ENCODE results near the gene PTGFRN.

Gene PTGFRN

GRCh38 chr1:116982319-116983004 lies 72.7 kb downstream of the PTGFRN start:
- no peak for DNase-seq

- no peak for DNase-seq
Observed at GRCh38 chr1:116983112-116983511, 73.4 kb downstream of the PTGFRN start.

GRCh38 chr1:116983678-116984077 lies 74.0 kb downstream of the PTGFRN start:
- DNase-seq, result no peak

- DNase-seq, result no peak
Observed at GRCh38 chr1:116984406-116985160, 74.9 kb downstream of the PTGFRN start.

GRCh38 chr1:116986421-116987255 lies 76.9 kb downstream of the PTGFRN start:
- DNase-seq, result peak in 1 of 5 donors; percentile 45

- DNase-seq, result peak; percentile 25 to 77 (median 45)
Observed at GRCh38 chr1:116987256-116987555, 77.5 kb downstream of the PTGFRN start.

- DNase-seq, result no peak
Observed at GRCh38 chr1:116988248-116988647, 78.5 kb downstream of the PTGFRN start.

GRCh38 chr1:116988908-116989307 lies 79.2 kb downstream of the PTGFRN start:
- DNase-seq, result no peak

GRCh38 chr1:116989835-116990234 lies 80.1 kb downstream of the PTGFRN start:
- DNase-seq, result no peak

- no peak for DNase-seq
Observed at GRCh38 chr1:116990612-116991151, 81.0 kb downstream of the PTGFRN start.

- no peak for DNase-seq
Observed at GRCh38 chr1:116991171-116991845, 81.6 kb downstream of the PTGFRN start.

GRCh38 chr1:116991918-116992317 lies 82.2 kb downstream of the PTGFRN start:
- no peak for DNase-seq

GRCh38 chr1:116993286-116993685 lies 83.6 kb downstream of the PTGFRN start:
- no peak for DNase-seq

GRCh38 chr1:116994411-116994810 lies 84.7 kb downstream of the PTGFRN start:
- DNase-seq, result no peak

GRCh38 chr1:116997066-116997465 lies 87.3 kb downstream of the PTGFRN start:
- no peak for DNase-seq

GRCh38 chr1:116997636-116998035 lies 87.9 kb downstream of the PTGFRN start:
- DNase-seq, result no peak

- no peak for DNase-seq
Observed at GRCh38 chr1:116999596-116999995, 89.9 kb downstream of the PTGFRN start.

GRCh38 chr1:117000142-117000541 lies 90.4 kb downstream of the PTGFRN start:
- DNase-seq, result no peak

- DNase-seq, result peak in 1 of 5 donors; percentile 66
Observed at GRCh38 chr1:117001254-117001927, 91.7 kb downstream of the PTGFRN start, which contains the start of gene CD101. TSS of gene CD101 (plus strand) at chr1:117001760. CDS start at chr1:117001818, 58 bp downstream.

GRCh38 chr1:117003223-117003875 lies 93.6 kb downstream of the PTGFRN start:
- DNase-seq, result no peak

GRCh38 chr1:117007719-117008013 lies 98.0 kb downstream of the PTGFRN start:
- no peak for DNase-seq

- DNase-seq, result no peak
Observed at GRCh38 chr1:117008656-117009055, 98.9 kb downstream of the PTGFRN start.

Measured in T-helper 1 cell (primary cell).